Osteocyte (in vitro differentiated cells): ENCODE results near the gene LRRC37A. TPM values are rescaled to one million over a fixed set of nuclear protein-coding genes. Genes with fewer than 3 reads are reported as not detected.
"Not testable (repeated sequence)": the region's sequence is repeated elsewhere in the genome, so short reads cannot be mapped to it uniquely, and the experiment has no call there.

Experiments
- DNase-seq: peaks from one replicate; pipeline ENCODE4 v3.0.0; 2021; ENCODE audit warnings: mixed read lengths; ENCODE audit not compliant: unreplicated experiment; ENCODE audit errors: extremely low spot score
- H3K27ac Mint-ChIP-seq: one replicate; pipeline ENCODE4 v1.8.0; 2021; ENCODE audit warnings: mild to moderate bottlenecking, mixed read lengths; ENCODE audit not compliant: unreplicated experiment
- H3K27me3 Mint-ChIP-seq: one replicate; pipeline ENCODE4 v1.8.0; 2021; ENCODE audit warnings: mixed read lengths; ENCODE audit not compliant: unreplicated experiment
- H3K36me3 Mint-ChIP-seq: one replicate; pipeline ENCODE4 v1.8.0; 2021; ENCODE audit warnings: mixed read lengths; ENCODE audit not compliant: unreplicated experiment
- H3K4me1 Mint-ChIP-seq: one replicate; pipeline ENCODE4 v1.8.0; 2021; ENCODE audit warnings: mixed read lengths; ENCODE audit not compliant: unreplicated experiment
- H3K4me3 Mint-ChIP-seq: one replicate; pipeline ENCODE4 v1.8.0; 2021; ENCODE audit warnings: mild to moderate bottlenecking, moderate library complexity, mixed read lengths; ENCODE audit not compliant: unreplicated experiment
- H3K9me3 Mint-ChIP-seq: one replicate; pipeline ENCODE4 v1.8.0; 2021; ENCODE audit warnings: mixed read lengths; ENCODE audit not compliant: unreplicated experiment
- CTCF ChIP-seq: fragments of 200-600 bp; sonication (generic); IDR thresholded peaks from 2 replicates; pipeline ENCODE4 v1.5.0; 2021; ENCODE audit warnings: antibody characterized with exemption, mild to moderate bottlenecking, moderate library complexity
- total RNA-seq: library from RNA; stranded (reverse); gene quantifications from 2 replicates; pipeline ENCODE4 v1.2.1, GENCODE V29; 2021

Gene LRRC37A
- total RNA-seq, 1 donor from 2014 or later: 3.5 TPM

DNA sequence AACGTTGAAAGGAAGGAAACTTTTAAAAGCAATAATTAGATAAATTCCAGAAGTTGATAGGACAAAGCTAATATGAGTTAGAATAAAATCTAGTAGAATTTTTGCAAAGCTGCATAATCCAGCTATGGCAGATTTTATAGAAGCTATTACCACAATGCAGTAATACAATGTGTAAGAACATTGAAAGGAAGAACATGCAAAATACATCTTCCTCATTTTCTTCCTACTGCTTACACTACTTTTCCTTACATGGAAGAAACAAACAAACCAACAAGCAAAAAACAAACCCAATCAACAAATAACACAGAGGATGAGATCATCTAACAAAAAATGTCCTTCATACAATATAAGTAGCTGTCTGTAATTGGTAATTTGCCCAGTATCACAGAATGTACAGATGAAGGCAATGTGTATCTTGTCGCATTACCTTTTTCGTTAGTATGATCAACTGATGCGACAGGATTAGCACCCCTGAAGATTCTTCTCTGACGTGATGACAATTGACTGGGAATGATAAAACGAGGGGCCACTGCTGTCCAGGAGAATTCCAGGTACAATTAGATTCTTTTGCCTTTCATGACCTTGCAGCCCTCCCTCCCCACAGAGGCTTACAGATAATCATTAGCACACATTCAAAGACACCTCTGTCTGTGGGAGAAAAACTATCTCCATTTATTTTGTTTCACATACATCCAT lies 21.2 kb upstream of the LRRC37A start:
- H3K4me3 Mint-ChIP-seq: no peak overlapping the region
- H3K9me3 Mint-ChIP-seq: no peaks in the 10 kb centered on the region
- peak; percentile 53 for DNase-seq
- no peaks in the 10 kb centered on the region for H3K4me1 Mint-ChIP-seq
- H3K27me3 Mint-ChIP-seq: peaks cover 63% of the 10 kb centered on the region
- H3K27ac Mint-ChIP-seq: no peak overlapping the region
- TF ChIP-seq CTCF: no peak
- no peaks in the 10 kb centered on the region for H3K36me3 Mint-ChIP-seq

DNA sequence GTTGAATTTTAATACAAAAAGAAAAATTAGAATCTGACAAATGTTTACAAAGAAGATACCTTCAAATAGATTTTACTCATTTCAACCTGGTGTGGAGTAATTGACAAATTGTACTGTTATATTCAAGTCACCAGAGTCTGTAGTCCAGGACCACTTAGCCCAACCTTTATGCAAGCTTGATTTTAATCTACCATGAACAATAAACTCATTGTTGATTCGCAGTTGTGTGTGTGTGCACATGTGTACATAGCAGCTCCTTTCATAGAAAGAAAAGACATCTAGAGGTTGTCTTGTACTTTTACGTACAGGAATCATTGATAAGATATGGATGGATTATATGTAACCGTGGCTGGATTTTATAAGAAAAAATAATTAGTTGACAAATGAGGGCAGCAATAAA lies 20.7 kb upstream of the LRRC37A start:
- Mint-ChIP-seq H3K27me3 (peaks cover 63% of the 10 kb centered on the region), H3K4me1 (no peaks in the 10 kb centered on the region), H3K27ac (no peak overlapping the region), H3K36me3 (no peaks in the 10 kb centered on the region), H3K4me3 (no peak overlapping the region), H3K9me3 (no peaks in the 10 kb centered on the region)
- DNase-seq: peak; percentile 1
- TF ChIP-seq CTCF: no peak

DNA sequence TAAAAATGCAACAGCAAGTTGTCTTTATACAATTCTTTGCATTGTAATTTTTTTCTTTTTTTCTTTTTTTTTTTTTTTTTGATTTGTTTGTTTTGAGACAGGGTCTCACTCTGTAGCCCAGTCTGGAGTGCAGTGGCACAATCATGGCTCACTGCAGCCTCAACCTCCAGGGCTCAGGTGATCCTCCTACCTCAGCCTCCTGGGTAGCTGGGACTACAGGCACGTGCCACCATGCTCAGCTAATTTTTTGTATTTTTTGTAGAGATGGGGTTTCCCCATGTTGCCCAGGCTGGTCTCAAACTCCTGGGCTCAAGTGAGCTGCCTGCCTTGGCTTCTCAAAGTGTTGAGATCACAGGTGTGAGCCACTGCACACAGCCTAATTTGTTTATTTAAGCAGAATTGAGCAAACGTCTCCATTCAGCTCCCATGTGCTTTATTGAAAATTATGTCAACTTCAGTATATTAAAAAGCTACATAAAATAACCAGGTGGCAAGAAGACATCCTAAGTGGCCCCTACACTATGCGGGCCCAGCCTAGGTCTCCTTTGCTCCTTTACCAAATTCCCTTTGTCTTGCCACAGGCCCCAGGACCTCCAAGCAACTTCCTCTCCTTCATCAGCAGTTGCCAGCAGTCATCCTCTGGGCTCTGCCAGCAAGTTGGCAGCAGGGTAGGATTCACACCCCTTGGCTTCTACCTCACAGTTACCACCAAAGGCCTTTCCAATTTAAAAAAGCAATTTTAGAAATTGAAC lies 18.0 kb upstream of the LRRC37A start:
- DNase-seq: peak; percentile 84
- H3K9me3 Mint-ChIP-seq, H3K27ac Mint-ChIP-seq, H3K4me3 Mint-ChIP-seq, H3K36me3 Mint-ChIP-seq, H3K4me1 Mint-ChIP-seq: not testable (repeated sequence)
- H3K27me3 Mint-ChIP-seq: peaks cover 43% of the 10 kb centered on the region

- H3K27ac Mint-ChIP-seq, DNase-seq, H3K9me3 Mint-ChIP-seq, H3K36me3 Mint-ChIP-seq, H3K4me1 Mint-ChIP-seq, H3K4me3 Mint-ChIP-seq, H3K27me3 Mint-ChIP-seq: not testable (repeated sequence)
Observed at GRCh38 chr17:46281336-46281735, 13.6 kb upstream of the LRRC37A start.

DNA sequence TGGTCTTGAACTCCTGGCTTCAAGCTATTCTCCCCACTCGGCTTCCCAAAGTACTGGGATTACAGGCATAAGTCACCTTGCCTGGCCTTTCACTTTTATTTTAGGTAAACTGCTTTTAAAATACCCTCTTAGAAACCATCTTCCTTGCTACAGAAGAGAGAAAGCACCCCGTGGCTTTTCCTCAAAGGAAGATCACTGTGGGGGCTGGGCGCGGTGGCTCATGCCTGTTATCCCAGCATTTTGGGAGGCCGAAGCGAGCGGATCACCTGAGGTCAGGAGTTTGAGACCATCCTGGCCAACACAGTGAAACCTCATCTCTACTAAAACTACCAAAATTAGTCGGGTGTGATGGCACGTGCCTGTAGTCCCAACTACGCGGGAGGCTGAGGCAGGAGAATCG lies 12.3 kb upstream of the LRRC37A start:
- H3K36me3 Mint-ChIP-seq, H3K27me3 Mint-ChIP-seq, DNase-seq, H3K9me3 Mint-ChIP-seq, H3K27ac Mint-ChIP-seq, H3K4me3 Mint-ChIP-seq: not testable (repeated sequence)
- peaks cover 14% of the 10 kb centered on the region for H3K4me1 Mint-ChIP-seq

GRCh38 chr17:46284467-46284866 lies 10.5 kb upstream of the LRRC37A start:
- H3K27ac Mint-ChIP-seq, H3K9me3 Mint-ChIP-seq, H3K36me3 Mint-ChIP-seq, H3K4me3 Mint-ChIP-seq, H3K27me3 Mint-ChIP-seq, DNase-seq: not testable (repeated sequence)
- H3K4me1 Mint-ChIP-seq: peaks cover 13% of the 10 kb centered on the region

DNA sequence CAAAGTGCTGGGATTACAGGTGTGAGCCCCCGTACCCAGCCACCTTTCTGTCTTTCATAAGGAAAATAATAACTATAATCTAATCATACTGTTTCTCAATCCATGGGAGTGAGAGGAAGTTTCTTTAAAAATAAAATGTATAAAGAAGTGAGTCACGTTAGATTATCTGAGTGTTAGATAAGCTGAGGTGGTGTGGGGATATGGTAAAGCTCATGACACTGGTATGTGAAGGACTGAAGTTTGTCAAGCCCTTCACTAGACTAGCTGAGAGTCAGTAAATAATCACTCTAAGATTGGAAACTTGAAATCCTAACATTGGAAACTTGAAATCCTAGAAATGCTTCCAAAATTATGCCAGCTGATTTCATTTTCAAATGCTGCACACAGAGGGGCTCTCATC lies 9.4 kb upstream of the LRRC37A start:
- not testable (repeated sequence) for H3K4me1 Mint-ChIP-seq, H3K27ac Mint-ChIP-seq, H3K27me3 Mint-ChIP-seq, DNase-seq, H3K9me3 Mint-ChIP-seq, H3K36me3 Mint-ChIP-seq, H3K4me3 Mint-ChIP-seq
